NB4 (cell line): Measurements from ENCODE around the gene CLSTN2.

Experiments used
- DNase-seq: peaks from one replicate; pipeline ENCODE4 v3.0.0; 2010; ENCODE audit warnings: low read depth
- H3K4me3 ChIP-seq: one replicate; pipeline ENCODE4 v1.5.1; 2011; ENCODE audit warnings: mild to moderate bottlenecking, low read depth, low read length, moderate library complexity
- CTCF ChIP-seq: IDR thresholded peaks from one replicate; pipeline ENCODE4 v1.5.1; 2012; ENCODE audit warnings: low read depth, low read length
- MAX ChIP-seq: IDR thresholded peaks from 2 replicates; pipeline ENCODE4 v1.6.1; 2011; ENCODE audit warnings: low read depth, low read length
- MYC ChIP-seq: IDR thresholded peaks from 2 replicates; pipeline ENCODE4 v1.6.1; 2011; ENCODE audit warnings: low read depth, low read length
- POLR2A ChIP-seq: IDR thresholded peaks from 2 replicates; pipeline ENCODE4 v1.6.1; 2011; ENCODE audit warnings: mild to moderate bottlenecking; ENCODE audit not compliant: insufficient read length; ENCODE audit errors: extremely low read depth

Gene CLSTN2

GRCh38 chr3:140365872-140366697 is 431.1 kb downstream of the CLSTN2 start:
- no peak overlapping the region for H3K4me3 ChIP-seq
- DNase-seq: no peak
- TF ChIP-seq CTCF (no peak), MYC (no peak), MAX (no peak), POLR2A (no peak)

GRCh38 chr3:140368223-140368811 is 433.3 kb downstream of the CLSTN2 start:
- DNase-seq: no peak
- no peak for TF ChIP-seq CTCF
- no peak for TF ChIP-seq MYC
- no peak for TF ChIP-seq POLR2A
- no peak overlapping the region for H3K4me3 ChIP-seq

GRCh38 chr3:140370686-140371085 is 435.7 kb downstream of the CLSTN2 start:
- TF ChIP-seq MAX (no peak), MYC (no peak), POLR2A (no peak), CTCF (no peak)
- no peak for DNase-seq
- H3K4me3 ChIP-seq: no peak overlapping the region

- no peak overlapping the region for H3K4me3 ChIP-seq
- TF ChIP-seq POLR2A: no peak
- no peak for TF ChIP-seq MYC
- no peak for TF ChIP-seq MAX
- no peak for TF ChIP-seq CTCF
These were observed 438.2 kb downstream of the CLSTN2 start for GRCh38 chr3:140373234-140373633.

GRCh38 chr3:140375002-140375401 is 440.0 kb downstream of the CLSTN2 start:
- H3K4me3 ChIP-seq: no peak overlapping the region
- TF ChIP-seq MAX: no peak
- TF ChIP-seq CTCF: no peak
- no peak for TF ChIP-seq POLR2A
- TF ChIP-seq MYC: no peak
- DNase-seq: no peak

More at GRCh38 chr3:140373234-140373633, 438.2 kb downstream of the CLSTN2 start:
- no peak for DNase-seq
